HG03565 (cell line): ENCODE data around the gene USP34.

Source experiments
- ATAC-seq: cut with Tn5 transposase; IDR thresholded peaks from one replicate; pipeline ENCODE4 v1.9.1; 2021; ENCODE audit warnings: mild to moderate bottlenecking, moderate library complexity; ENCODE audit not compliant: unreplicated experiment

The USP34 gene

DNA sequence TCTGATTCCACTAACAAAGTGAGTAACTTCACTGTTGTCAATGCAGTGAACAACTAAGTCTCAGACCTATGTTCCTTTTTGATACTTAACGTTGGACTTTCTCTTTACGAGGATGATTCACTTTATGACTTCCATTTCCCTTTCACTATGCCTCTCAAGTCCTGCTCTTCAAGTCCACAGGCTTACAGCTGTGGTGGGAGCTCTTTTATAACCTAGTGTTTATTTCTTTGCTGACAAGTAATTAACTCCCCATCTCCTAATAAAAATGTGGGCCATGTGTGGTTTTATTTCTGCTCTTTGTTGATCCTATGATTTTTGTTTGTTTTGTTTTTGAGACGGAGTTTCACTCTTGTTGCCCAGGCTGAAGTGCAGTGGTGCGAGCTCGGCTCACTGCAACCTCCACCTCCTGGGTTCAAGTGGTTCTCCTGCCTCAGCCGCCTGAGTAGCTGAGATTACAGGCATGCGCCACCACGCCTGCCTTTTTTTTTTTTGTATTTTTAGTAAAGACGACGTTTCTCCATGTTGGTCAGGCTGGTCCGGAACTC, 142.1 kb downstream of the USP34 start:
- ATAC-seq, result no peak

DNA sequence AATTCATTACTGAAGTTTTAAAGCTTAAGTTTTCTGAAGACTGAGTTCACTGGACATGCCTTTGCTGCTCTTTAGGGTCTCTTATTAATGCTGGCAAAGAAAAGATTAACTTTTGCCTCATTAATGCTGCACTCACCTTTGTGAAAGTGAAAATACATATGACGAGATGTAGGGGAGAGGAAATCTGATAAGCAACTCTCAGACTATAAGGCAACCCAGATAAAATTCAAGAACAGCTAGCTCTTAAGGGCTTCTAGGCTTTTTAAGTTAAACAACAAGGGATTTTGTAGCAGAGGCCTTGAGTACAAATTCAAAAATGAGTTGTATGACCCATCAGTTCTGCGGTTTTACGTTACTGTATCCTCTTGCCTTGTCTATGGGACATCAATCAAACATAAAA, 143.7 kb downstream of the USP34 start:
- ATAC-seq, result no peak

DNA sequence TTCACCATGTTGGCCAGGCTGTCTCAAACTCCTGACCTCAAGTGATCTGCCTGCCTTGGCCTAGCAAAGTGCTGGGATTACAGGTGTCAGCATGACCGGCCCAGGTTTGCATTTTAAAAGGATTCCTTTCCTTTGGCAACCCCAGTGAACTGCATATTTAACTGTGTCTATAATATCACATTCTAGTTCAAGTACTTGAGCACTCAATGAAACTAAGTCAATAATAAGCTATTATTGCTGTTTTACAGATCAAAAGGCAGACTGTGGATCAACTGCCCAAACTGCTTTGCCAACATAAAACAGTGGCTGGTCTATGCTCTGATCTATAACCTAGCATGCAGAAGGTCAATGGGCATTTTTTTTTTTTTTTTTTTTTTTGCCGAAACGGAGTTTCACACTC, 144.5 kb downstream of the USP34 start:
- no peak for ATAC-seq

DNA sequence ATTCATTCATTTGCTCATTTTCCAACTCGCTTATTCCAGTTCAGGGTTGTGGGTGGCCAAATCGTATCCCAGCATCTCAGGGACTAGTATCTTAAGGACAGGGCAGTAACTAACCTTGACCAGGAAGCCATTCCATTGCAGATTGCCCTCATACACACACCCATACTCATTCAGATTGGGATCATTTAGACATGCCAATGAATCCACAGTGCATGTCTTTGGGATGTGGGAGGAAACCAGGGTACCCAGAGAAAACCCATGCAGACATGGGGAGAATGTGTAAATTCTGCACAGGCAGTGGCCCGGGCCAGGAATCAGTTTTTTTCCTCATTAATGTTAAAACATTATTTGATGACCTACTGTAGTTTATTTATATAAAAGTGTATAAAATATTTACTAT, 150.7 kb downstream of the USP34 start:
- ATAC-seq, result no peak

DNA sequence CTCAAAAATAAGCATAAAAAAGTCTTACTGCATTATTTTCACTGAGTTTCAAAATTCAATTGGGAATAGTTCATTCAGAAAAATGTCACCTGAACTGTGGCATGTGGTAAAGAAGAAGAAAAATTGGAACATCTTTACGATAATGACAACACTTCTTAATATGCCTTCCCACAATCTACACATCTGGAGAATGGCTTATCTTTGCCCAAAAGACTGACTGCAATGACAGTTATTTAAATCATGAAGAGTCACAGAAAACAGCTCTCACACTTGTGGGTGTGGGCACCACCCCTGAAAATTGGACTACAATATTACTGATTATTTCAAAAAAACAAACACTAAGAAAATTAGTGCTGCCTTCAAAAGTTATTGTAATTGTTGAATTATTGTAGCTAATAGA, 152.3 kb downstream of the USP34 start:
- ATAC-seq, result no peak

DNA sequence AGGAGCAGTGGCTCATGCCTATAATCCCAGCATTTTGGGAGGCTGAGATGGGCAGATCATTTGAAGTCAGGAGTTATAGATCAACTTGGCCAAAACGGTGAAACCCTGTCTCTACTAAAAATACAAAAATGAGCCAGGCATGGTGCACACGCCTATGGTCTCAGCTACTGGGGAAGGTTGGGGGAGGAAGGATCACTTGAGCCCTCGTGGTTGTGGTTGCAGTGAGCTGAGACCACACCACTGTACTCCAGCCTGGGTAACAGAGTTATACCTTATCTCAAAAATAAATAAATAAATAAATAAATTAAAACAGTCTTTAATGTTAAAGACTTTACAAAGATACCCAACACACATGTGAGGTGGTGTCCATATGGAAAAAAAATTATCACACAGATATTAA, 174.9 kb downstream of the USP34 start:
- ATAC-seq, result no peak

DNA sequence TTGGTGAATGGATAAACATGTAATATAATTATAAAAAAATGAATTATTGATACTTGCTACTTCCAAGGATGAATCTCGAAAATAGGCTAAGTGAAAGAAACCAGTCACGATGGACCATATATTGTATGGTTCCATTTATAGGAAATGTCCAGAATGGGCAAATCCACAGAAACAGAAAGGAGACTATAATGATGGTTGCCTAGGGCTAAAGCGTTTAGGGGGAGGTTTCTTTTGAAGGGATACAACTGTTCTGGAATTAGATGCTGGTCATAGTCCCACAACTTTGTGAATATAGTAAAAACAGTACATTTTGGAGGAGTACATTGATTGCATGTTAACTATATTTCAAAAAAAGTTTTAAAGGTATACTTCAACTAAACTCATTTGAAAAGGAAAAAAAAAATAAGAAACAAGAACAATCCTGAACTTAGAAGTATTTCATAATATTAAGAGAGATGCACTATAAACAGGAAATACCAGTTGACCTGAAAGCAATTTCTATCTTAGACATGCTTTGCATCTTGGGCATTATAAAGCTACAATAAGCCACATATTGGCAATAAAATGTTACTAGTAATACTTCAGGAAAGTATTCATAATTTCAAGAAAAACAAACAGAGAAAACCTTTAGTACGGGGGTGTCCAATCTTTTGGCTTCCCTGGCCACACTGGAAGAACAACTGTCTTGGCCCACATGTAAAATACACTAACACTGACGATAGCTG, 178.9 kb downstream of the USP34 start:
- ATAC-seq, result no peak

DNA sequence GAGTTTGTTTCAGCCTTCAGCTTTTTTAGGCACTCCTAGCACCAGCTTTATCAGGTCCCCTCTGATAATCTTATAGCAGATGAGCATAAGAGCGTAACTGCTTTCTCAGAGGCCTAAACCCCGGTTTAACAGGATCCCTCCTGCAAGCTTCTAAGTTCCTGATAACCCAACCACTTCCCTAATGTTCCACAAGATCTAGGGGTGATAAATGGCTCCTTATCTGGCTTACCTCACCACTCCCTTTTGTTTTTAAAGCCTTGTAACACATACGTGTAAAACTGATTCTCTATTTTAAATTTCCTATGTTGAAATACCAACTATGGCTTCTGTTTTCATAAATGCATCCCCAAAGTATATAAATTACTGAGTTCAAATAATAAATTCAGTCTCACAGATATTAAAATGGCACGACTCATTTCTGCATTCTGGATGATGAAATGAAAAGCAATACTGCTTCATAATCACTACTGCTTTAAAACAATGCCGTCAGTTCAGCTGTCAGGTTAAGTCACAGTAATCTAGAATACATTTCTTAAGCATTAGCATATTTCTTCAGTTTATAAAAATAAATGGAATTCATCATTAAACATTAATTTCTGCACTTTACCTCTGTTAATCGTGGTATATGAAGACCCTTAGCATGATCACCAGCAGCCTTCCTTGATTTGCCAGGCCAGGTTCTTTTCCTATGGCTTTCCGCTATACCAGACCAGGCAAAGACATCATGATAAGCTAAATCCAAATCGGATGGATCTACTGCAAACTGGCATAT, 182.6 kb downstream of the USP34 start:
- no peak for ATAC-seq

DNA sequence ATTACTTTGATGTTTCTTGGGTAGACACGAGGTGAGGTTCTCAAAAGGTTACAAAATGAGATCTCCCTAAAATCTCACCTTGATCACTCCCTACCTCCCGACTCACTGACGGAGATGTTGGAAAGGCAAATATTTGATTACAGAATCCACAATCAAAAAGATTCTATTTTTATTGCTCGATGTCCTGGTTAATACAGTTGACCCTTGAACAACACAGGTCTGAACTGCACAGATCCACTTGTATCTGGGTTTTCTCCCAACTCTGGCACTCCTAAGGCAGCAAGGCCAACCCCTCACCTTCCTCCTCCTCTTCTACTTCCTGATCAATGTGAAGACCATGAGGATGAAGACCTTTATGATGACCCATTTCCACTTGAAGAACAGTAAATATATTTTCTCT, 183.6 kb downstream of the USP34 start:
- ATAC-seq, result no peak

DNA sequence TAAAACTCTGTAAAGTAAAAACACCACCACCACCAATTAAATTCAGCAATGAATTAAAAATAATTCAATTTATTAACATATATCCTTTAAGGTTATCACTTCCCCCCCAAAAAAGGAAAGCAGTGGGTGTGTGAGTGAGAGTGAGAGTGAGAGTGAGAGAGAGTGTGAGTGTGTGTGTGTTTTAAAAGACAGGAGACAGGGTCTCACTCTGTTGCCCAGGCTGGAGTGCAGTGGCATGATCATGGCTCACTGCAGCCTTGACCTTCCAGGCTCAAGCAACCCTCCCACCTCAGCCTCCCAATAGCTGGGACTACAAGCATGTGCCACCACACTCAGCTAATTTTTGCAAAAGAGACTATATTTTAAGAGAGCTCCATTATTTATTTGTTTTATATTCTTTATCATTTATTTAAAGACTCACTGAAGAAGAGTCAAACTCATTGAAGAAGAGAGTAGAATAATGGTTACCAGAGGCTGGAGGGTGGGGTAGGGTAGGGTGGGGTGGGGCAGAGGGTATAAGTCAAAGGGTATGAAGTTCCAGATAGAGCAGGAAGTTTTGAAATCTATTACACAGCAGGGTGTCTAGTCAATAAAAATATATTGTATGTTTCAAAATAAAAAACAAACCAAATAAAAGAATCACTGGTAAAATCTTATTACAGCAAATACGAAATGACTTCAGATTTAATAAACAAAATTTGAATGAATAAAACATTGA, 187.3 kb downstream of the USP34 start:
- no peak for ATAC-seq

DNA sequence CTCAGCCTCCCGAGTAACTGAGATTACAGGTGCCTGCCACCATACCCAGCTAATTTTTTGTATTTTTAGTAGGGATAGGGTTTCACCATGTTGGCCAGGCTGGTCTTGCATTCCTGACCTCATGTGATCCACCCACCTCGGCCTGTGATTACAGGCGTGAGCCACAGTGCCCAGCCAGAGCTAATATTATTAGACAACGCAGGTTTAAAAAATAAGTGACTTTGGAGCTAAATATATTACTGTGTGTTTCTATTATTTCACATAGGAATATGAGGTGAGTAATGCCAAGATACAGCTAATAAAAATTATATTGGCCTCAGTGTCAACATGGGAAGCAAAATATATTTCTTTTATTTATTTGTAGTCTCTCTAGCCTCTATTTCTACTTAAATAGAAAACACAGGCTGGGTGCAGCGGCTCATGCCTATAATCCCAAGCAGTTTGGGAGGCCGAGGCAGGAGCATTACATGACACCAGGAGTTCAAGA, 188.7 kb downstream of the USP34 start:
- ATAC-seq, result no peak

DNA sequence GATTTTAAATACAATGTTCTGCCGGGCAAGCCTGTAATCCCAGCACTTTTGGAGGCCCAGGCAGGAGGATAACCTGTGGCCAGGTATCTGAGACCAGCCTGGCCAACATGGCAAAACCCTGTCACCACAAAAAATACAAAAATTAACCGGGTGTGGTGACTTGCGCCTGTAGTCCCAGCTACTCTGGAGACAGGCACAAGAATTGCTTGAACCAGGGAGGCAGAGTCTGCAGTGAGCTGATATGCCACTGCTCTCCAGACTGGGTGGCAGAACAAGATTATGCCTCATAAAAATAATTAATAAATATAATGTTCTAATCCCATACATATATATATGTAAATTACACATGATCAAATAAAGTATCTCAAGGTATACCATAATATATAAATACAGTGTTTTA, 189.6 kb downstream of the USP34 start:
- no peak for ATAC-seq

DNA sequence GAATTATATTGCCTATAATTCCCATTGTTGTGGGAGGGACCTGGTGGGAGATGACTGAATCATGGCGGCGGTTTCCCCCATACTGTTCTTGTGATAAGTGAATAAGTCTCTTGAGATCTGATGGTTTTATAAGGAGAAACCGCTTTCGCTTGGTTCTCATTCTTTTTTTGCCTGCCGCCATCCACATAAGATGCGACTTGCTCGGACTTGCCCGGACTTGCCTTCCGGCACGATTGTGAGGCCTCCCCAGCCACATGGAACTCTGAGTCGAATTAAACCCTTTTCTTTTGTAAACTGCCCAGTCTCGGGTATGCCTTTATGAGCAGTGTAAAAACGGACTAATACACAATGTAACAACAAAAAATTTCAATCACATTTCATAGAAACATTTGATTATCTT, 193.1 kb downstream of the USP34 start:
- ATAC-seq, result no peak

DNA sequence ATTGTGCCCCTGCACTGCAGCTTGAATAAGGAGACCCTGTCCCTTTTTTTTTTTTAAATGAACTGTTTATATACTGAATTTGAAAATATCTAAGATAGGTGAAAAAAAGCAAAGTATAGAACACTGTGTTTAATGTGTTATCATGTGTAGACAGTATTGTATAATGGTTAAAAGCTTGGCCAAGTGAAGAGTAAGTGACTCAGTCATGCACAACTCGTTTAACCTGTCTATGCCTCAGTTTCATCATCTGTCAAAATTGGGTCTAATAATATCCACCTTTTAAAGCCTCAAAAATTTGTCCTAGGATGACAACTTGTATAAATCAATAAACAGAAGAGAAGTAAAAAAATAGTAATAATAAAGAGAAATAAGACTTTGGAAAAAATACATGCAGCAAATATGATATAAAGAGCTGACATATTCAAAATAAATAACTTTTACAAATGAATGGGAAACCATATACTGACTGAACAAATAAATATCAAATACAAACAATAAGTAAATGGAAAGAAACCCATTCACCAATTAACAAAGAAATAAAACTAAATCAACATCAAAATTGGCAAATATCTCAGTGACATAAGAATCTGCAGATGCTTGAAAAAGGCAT, 195.2 kb downstream of the USP34 start:
- ATAC-seq, result no peak

DNA sequence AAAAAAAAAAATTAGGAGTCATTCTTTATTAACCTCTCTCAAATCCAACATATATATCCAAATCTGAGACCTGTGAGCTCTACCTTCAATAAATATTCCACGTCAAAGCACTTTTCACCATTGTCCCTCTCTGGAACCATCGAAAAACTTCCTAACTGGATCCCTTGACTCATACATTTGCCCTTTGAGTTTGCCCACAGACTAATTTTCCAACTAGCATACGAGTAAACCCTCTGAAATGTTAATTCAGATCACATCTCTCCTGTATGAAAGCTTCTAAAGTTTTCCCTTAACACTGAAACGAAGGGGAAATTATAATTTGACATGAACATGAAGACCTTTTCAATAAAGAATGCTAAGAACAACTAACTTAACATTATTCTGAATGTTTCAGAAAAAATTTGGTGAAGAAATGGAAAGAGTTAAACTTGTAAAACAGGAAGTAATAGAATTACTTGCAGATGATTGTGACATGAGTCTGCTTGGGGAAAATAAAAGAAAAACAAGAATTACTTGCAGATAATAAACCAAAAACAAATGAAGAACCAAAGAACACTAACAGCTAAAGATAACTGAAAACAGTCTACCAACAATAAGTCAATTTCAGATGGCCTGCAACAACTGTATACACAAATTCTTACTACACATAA, 198.3 kb downstream of the USP34 start:
- ATAC-seq, result no peak

DNA sequence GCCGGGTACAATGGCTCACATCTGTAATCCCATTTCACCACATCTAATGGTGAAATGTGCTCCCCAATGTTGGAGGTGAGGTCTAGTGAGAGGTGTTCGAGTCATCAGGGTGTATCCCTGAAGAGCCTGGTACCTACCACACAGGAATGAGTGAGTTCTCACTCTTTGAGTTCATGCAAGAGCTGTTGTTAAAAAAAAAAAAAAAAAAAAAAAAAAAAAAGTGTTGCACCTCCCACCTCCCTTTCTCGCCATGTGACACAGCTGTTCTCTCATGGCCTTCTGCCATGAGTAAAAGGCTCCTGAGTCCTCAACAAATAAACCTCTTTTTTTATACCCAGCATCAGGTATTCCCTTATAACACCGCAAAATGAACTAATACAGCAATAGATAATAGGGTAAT, 202.6 kb downstream of the USP34 start:
- ATAC-seq, result no peak

DNA sequence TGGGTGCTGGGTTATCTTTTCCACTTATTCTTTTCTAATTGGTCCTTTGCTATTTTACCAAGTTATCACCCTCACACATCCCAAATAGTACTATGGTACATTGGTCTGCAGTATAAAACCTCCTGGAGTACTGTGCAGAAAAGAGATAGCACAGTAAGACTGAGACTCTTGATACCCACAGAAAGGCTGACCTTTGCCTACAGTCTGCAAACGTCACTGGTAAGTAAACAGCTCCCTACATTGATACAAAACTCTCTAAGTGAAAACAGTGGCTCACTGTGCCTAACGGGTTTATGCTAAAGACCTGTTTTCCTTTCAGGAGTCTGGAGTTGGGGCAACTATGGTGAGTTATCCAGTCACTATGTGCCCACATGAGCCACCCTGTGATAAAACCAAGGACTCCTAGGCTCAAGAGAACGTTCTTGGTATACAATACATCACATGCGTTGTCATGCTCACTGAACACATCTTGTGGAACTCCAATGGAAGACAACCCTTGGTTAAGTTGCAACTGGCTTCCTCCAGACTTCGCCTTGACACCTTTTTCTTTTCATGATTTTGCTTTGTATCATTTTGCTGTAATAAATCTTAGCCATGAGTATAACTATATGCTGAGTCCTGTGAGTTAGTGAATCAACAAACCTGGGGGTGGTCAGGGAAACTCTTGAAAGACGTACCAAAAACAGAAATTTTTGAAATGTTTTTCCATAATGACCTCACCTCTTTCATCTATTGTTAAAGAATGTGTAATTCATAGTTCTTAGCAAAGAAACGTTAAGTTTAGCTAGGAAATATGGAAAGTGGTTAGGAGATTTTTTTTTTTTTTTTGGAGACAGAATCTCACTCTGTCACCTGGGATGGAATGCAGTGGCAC, 204.0 kb downstream of the USP34 start:
- no peak for ATAC-seq

DNA sequence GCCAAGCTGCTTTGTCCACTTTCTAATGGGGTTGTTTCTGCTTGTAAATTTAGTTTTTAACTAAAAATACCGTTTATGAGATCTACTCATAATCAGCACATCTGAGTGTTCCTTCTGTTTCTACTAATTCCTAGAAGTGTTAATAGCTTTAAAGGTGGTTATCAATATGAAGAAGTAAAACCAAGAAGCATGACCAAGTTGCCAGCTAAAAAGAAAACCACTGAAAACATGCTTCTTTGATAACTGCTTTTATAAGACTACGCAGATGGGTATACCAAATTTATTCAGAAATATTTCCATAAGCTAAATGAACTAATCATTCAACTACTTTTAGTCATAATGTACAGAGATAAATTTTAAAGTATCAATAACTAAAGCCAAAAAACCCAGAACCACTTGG, 207.1 kb downstream of the USP34 start:
- ATAC-seq, result no peak

DNA sequence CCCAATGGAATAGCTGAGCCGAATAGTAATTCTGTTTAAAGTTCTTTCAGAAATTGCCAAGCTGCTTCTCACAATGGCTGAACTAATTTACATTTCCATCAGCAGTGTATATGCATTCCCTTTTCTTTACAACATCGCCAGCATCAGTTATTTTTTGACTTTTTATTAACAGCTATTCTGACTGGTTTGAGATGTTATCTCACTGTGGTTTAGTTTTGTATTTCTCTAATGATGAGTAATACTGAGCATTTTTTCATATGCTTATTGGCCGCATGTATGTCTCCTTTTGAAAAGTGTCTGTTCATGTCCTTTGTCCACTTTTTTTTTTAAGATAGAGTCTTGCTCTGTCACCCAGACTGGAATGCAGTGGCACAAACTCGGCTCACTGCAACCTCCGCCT, 208.2 kb downstream of the USP34 start:
- ATAC-seq, result no peak

DNA sequence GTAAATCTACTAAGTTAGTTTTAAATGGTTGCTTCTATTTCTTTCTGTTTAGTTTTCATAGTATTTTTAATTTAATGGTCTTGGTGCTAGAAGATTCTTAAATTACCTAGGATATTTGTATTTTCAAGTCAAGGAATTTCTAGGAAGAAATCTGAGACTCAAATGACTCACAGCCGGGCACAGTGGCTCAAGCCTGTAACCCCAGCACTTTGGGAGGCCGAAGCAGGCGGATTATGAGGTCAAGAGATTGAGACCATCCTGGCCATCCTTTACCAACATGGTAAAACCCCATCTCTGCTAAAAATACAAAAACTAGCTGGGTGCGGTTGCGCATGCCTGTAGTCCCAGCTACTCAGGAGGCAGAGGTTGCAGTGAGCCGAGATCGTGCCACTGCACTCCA, 213.4 kb downstream of the USP34 start:
- no peak for ATAC-seq
